HL-60 (cell line): Measurements from ENCODE around the gene UNC5C.

Experiments used
- SPI1 ChIP-seq: IDR thresholded peaks from 2 replicates; pipeline ENCODE4 v1.6.1; 2012; ENCODE audit warnings: low read depth, mild to moderate bottlenecking, borderline replicate concordance
- TF ChIP-seq, protein P1 (sequence below): IDR thresholded peaks from one replicate; pipeline ENCODE4 v1.5.1; 2011; ENCODE audit warnings: low read length, control low read depth, inconsistent platforms; ENCODE audit not compliant: insufficient read depth
- TF ChIP-seq, protein P2 (sequence below): IDR thresholded peaks from 2 replicates; pipeline ENCODE4 v1.6.1; 2012; ENCODE audit warnings: low read depth; ENCODE audit not compliant: insufficient replicate concordance

DNA sequence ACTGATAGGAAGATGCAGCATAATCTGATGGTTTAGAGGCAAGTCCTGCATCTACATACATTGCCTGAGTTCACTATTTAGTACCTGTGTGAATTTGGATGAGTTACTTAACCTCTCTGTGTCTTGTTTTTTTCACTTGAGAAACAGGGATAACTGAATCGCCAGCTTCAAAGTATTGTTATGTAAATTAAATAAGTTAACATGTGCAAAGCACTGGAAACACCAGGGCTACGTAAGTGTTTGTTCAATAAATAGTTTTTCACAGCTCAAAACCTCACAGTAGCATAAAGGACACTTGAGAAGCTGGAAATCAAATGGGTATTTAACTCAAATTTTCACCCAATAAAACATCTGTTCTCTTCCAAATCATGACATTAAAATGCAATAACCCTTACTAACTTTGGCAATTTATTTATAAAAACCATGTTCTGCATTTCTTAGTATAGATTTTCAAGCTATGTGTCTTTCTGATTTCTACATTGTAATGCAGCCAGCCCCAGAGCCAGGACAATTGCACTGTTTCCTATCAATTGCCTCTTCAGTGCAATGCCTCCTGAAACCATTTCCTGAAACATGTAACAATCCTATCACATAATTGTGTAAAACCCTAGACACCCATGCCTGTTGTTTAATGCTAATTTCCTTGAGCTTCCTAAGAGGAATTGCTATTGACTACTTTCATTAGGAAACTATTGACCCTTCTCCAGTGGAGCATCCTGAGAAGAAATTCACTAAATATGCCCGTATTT is 177.1 kb downstream of the UNC5C start:
- TF ChIP-seq, protein P1, sequence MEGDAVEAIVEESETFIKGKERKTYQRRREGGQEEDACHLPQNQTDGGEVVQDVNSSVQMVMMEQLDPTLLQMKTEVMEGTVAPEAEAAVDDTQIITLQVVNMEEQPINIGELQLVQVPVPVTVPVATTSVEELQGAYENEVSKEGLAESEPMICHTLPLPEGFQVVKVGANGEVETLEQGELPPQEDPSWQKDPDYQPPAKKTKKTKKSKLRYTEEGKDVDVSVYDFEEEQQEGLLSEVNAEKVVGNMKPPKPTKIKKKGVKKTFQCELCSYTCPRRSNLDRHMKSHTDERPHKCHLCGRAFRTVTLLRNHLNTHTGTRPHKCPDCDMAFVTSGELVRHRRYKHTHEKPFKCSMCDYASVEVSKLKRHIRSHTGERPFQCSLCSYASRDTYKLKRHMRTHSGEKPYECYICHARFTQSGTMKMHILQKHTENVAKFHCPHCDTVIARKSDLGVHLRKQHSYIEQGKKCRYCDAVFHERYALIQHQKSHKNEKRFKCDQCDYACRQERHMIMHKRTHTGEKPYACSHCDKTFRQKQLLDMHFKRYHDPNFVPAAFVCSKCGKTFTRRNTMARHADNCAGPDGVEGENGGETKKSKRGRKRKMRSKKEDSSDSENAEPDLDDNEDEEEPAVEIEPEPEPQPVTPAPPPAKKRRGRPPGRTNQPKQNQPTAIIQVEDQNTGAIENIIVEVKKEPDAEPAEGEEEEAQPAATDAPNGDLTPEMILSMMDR: no peak
- TF ChIP-seq, protein P2, sequence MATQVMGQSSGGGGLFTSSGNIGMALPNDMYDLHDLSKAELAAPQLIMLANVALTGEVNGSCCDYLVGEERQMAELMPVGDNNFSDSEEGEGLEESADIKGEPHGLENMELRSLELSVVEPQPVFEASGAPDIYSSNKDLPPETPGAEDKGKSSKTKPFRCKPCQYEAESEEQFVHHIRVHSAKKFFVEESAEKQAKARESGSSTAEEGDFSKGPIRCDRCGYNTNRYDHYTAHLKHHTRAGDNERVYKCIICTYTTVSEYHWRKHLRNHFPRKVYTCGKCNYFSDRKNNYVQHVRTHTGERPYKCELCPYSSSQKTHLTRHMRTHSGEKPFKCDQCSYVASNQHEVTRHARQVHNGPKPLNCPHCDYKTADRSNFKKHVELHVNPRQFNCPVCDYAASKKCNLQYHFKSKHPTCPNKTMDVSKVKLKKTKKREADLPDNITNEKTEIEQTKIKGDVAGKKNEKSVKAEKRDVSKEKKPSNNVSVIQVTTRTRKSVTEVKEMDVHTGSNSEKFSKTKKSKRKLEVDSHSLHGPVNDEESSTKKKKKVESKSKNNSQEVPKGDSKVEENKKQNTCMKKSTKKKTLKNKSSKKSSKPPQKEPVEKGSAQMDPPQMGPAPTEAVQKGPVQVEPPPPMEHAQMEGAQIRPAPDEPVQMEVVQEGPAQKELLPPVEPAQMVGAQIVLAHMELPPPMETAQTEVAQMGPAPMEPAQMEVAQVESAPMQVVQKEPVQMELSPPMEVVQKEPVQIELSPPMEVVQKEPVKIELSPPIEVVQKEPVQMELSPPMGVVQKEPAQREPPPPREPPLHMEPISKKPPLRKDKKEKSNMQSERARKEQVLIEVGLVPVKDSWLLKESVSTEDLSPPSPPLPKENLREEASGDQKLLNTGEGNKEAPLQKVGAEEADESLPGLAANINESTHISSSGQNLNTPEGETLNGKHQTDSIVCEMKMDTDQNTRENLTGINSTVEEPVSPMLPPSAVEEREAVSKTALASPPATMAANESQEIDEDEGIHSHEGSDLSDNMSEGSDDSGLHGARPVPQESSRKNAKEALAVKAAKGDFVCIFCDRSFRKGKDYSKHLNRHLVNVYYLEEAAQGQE: no peak
- TF ChIP-seq SPI1: no peak
